Esophagus squamous epithelium (tissue), 5 donors: ENCODE data around the gene TBC1D17. TPM values are rescaled to one million over a fixed set of nuclear protein-coding genes. Genes with fewer than 3 reads are reported as not detected.

ENCODE experiments used
- DNase-seq: peaks from one replicate; lab custom pipeline; 2025; lab: John Stamatoyannopoulos, UW
- H3K27ac ChIP-seq, 4 donors: fragments of 200-600 bp; sonication (generic); one replicate each; pipeline ENCODE4 v1.5.1; 2016 to 2019; ENCODE audit warnings: mild to moderate bottlenecking in 1 of 4
- H3K27me3 ChIP-seq, 4 donors: fragments of 200-600 bp; sonication (generic); 1 replicate in 3 of 4; 2 replicates in 1 of 4; pipeline versions ENCODE4 v1.5.1 to v1.6.0; 2017 to 2021; ENCODE audit warnings: antibody characterized with exemption in 1 of 4
- H3K36me3 ChIP-seq, 3 donors: fragments of 200-600 bp; sonication (generic); one replicate each; pipeline ENCODE4 v1.5.1; 2016 to 2019
- H3K4me1 ChIP-seq, 3 donors: fragments of 200-600 bp; sonication (generic); one replicate each; pipeline ENCODE4 v1.5.1; 2017 to 2019
- H3K4me3 ChIP-seq, 4 donors: fragments of 200-600 bp; sonication (generic); 1 replicate in 3 of 4; 2 replicates in 1 of 4; pipeline ENCODE4 v1.5.1; 2016 to 2019; ENCODE audit warnings: mild to moderate bottlenecking in 2 of 4, moderate library complexity in 1 of 4
- H3K9me3 ChIP-seq, 3 donors: fragments of 200-600 bp; sonication (generic); one replicate each; pipeline ENCODE4 v1.5.1; 2016 to 2019
- CTCF ChIP-seq, 6 experiments: fragments of 450-650 bp in 4 of 6; fragments of 200-600 bp in 2 of 6; sonication (generic) in 2 of 6; IDR thresholded peaks; one replicate each; pipeline ENCODE4 v1.5.1; 2016 to 2019; ENCODE audit warnings: antibody characterized with exemption in 6 of 6, mild to moderate bottlenecking in 4 of 6, moderate library complexity in 4 of 6
- POLR2A ChIP-seq, 4 donors: fragments of 450-650 bp; IDR thresholded peaks; one replicate each; pipeline ENCODE4 v1.6.1; 2017; ENCODE audit warnings: antibody characterized with exemption in 4 of 4, mild to moderate bottlenecking in 4 of 4, moderate library complexity in 3 of 4
- WGBS, 2 donors: methylation state at CpG; one replicate each; pipeline ENCODE4 v1.1.5; 2018; 5-methylcytosine and 5-hydroxymethylcytosine counted together
- intact Hi-C: fragments of 100-400 bp; cut with DNase I; formaldehyde crosslinking; loops from one replicate; pipeline ENCODE4 v1.15.0; 2022
- total RNA-seq, 4 donors: library from RNA; depleted of rRNA; stranded (reverse); fragments of >200 nt; gene quantifications; one replicate each; pipeline ENCODE4 v1.1.0, GENCODE V29; 2016
- donor health status: DM: yes; HTN: yes; CAD: no.

The TBC1D17 gene
- total RNA-seq, 4 donors from 2014 or later, result 6.7 to 25.9 (median 16.9) TPM

- Histone ChIP-seq H3K27me3 (no peaks in the 10 kb centered on the region), H3K9me3 (no peaks in the 10 kb centered on the region), H3K27ac (no peak overlapping the region), H3K4me3 (no peak overlapping the region), H3K4me1 (peaks cover 8 to 43% (median 22%) of the 10 kb centered on the region in 3 donors), H3K36me3 (peaks cover 32 to 82% (median 39%) of the 10 kb centered on the region in 3 donors)
- 82 to 90% methylated on average over 10 to 11 of the region's 26 CpGs for WGBS, 2 donors
- no peak for TF ChIP-seq CTCF (IDR thresholded peaks at IDR 0.05)
- TF ChIP-seq POLR2A (IDR thresholded peaks at IDR 0.05), result no peak
- DNase-seq, result no peak
- intact Hi-C loops, result no loop called here
Measured at GRCh38 chr19:49857061-49857837, 20.3 kb upstream of the TBC1D17 start.

- H3K27ac ChIP-seq, result peak overlapping the region in 1 of 4 donors; percentile 16
- H3K9me3 ChIP-seq, result no peaks in the 10 kb centered on the region
- H3K36me3 ChIP-seq, result peaks cover 32 to 87% (median 40%) of the 10 kb centered on the region in 3 donors
- TF ChIP-seq CTCF (IDR thresholded peaks at IDR 0.05) (no peak), POLR2A (IDR thresholded peaks at IDR 0.05) (no peak)
- no peak for DNase-seq
- WGBS, 2 donors, result 67% methylated on average over 1 of the region's 5 CpGs; no CpG with 5 or more reads in 1 of the 2 donors
- no peaks in the 10 kb centered on the region for H3K27me3 ChIP-seq
- H3K4me1 ChIP-seq, result peaks cover 4 to 43% (median 17%) of the 10 kb centered on the region in 3 donors
- intact Hi-C loops, result no loop called here
- no peak overlapping the region for H3K4me3 ChIP-seq
Measured at GRCh38 chr19:49857838-49858087, 19.7 kb upstream of the TBC1D17 start.

- WGBS, 2 donors, result 73 to 90% methylated on average over 7 to 17 of the region's 37 CpGs
- Histone ChIP-seq H3K27ac (peak overlapping the region in 1 of 4 donors; percentile 16), H3K27me3 (no peaks in the 10 kb centered on the region), H3K36me3 (peaks cover 32 to 92% (median 45%) of the 10 kb centered on the region in 3 donors), H3K9me3 (no peaks in the 10 kb centered on the region), H3K4me3 (no peak overlapping the region), H3K4me1 (peaks cover 3 to 40% (median 15%) of the 10 kb centered on the region in 3 donors)
- TF ChIP-seq POLR2A (IDR thresholded peaks at IDR 0.05) (no peak), CTCF (IDR thresholded peaks at IDR 0.05) (no peak)
- DNase-seq, result no peak
- intact Hi-C loops, result no loop called here
Measured at GRCh38 chr19:49858088-49858985, 19.2 kb upstream of the TBC1D17 start.

GRCh38 chr19:49859682-49860335, 17.7 kb upstream of the TBC1D17 start:
- no peak for DNase-seq
- Histone ChIP-seq H3K4me3 (no peak overlapping the region), H3K36me3 (peaks cover 32 to 100% (median 60%) of the 10 kb centered on the region in 3 donors), H3K27ac (peak overlapping the region in 1 of 4 donors; percentile 21), H3K4me1 (peaks cover 3 to 29% (median 6%) of the 10 kb centered on the region in 3 donors), H3K27me3 (no peaks in the 10 kb centered on the region), H3K9me3 (no peaks in the 10 kb centered on the region)
- WGBS, 2 donors, result 55 to 76% methylated on average over 2 to 13 of the region's 22 CpGs
- no peak for TF ChIP-seq POLR2A (IDR thresholded peaks at IDR 0.05)
- intact Hi-C loops, result no loop called here

- DNase-seq, result no peak
- Histone ChIP-seq H3K9me3 (no peaks in the 10 kb centered on the region), H3K27ac (peak overlapping the region; percentile 33 to 79 (median 58)), H3K36me3 (peaks cover 32 to 96% (median 60%) of the 10 kb centered on the region in 3 donors), H3K27me3 (no peaks in the 10 kb centered on the region), H3K4me3 (peak overlapping the region in 1 of 4 donors; percentile 15), H3K4me1 (peaks cover 3 to 35% (median 10%) of the 10 kb centered on the region in 3 donors)
- 65 to 69% methylated on average over 10 to 15 of the region's 17 CpGs for WGBS, 2 donors
- intact Hi-C loops, result no loop called here
- TF ChIP-seq CTCF (IDR thresholded peaks at IDR 0.05), result no peak
- no peak for TF ChIP-seq POLR2A (IDR thresholded peaks at IDR 0.05)
Measured at GRCh38 chr19:49860336-49861102, 17.0 kb upstream of the TBC1D17 start.
